IMR-90 (cell line): ENCODE measurements around the gene SHISAL1.

ENCODE experiments used
- BHLHE40 ChIP-seq: fragments of 150-350 bp; IDR thresholded peaks from 2 replicates; pipeline ENCODE4 v1.6.1; 2016; ENCODE audit warnings: mild to moderate bottlenecking, low read depth, low read length
- CEBPB ChIP-seq: IDR thresholded peaks from 2 replicates; pipeline ENCODE4 v1.6.1; 2012; ENCODE audit warnings: low read depth, low read length, improper control_type of control experiment
- CTCF ChIP-seq: conservative IDR thresholded peaks from 2 replicates; pipeline ENCODE4 v1.5.1; 2012; ENCODE audit warnings: mild to moderate bottlenecking, low read depth, low read length, improper control_type of control experiment
- FOS ChIP-seq: fragments of 150-350 bp; IDR thresholded peaks from 2 replicates; pipeline ENCODE4 v1.6.1; 2016; ENCODE audit warnings: low read depth, low read length
- POLR2A ChIP-seq: IDR thresholded peaks from 2 replicates; pipeline ENCODE4 v1.6.1; 2012; ENCODE audit warnings: mild to moderate bottlenecking, low read depth, low read length
- SMC3 ChIP-seq: fragments of 150-350 bp; IDR thresholded peaks from 2 replicates; pipeline ENCODE4 v1.6.1; 2016; ENCODE audit warnings: low read depth, mild to moderate bottlenecking, antibody characterized with exemption, low read length, moderate library complexity

GRCh38 chr22:44313385-44314006 is 745 bp upstream of the SHISAL1 start:
- no peak for TF ChIP-seq CTCF
- TF ChIP-seq SMC3, result no peak
- no peak for TF ChIP-seq CEBPB
- no peak for TF ChIP-seq FOS
- no peak for TF ChIP-seq POLR2A
- no peak for TF ChIP-seq BHLHE40
